Ascending aorta (tissue), 2 donors: ENCODE results near the gene DAB1. TPM values are rescaled to one million over a fixed set of nuclear protein-coding genes. Genes with fewer than 3 reads are reported as not detected.

Source experiments
- DNase-seq, 2 donors: peaks; one replicate each; pipeline ENCODE4 v3.0.0-alpha.2; 2019; ENCODE audit warnings: low spot score in 2 of 2
- H3K27ac ChIP-seq, 2 donors: fragments of 200-600 bp; sonication (generic); one replicate each; pipeline ENCODE4 v1.5.1; 2016 to 2017; ENCODE audit warnings: mild to moderate bottlenecking in 1 of 2
- H3K27me3 ChIP-seq: fragments of 200-600 bp; sonication (generic); one replicate; pipeline ENCODE4 v1.5.1; 2017
- H3K36me3 ChIP-seq, 2 donors: fragments of 200-600 bp; sonication (generic); one replicate each; pipeline ENCODE4 v1.5.1; 2016
- H3K4me1 ChIP-seq, 2 donors: fragments of 200-600 bp; sonication (generic); one replicate each; pipeline ENCODE4 v1.5.1; 2016 to 2017; ENCODE audit warnings: mild to moderate bottlenecking in 1 of 2
- H3K4me3 ChIP-seq, 2 donors: fragments of 200-600 bp; sonication (generic); one replicate each; pipeline ENCODE4 v1.5.1; 2016 to 2017; ENCODE audit warnings: mild to moderate bottlenecking in 1 of 2
- H3K9me3 ChIP-seq, 2 donors: fragments of 200-600 bp; sonication (generic); one replicate each; pipeline ENCODE4 v1.5.1; 2016
- CTCF ChIP-seq, 3 experiments: fragments of 200-600 bp in 2 of 3; fragments of 450-650 bp in 1 of 3; sonication (generic) in 2 of 3; IDR thresholded peaks; one replicate each; pipeline ENCODE4 v1.5.1; 2016 to 2019; ENCODE audit warnings: antibody characterized with exemption in 3 of 3, mild to moderate bottlenecking in 1 of 3, moderate library complexity in 1 of 3
- intact Hi-C: fragments of 100-400 bp; cut with DNase I; formaldehyde crosslinking; loops from one replicate; pipeline ENCODE4 v1.15.1; 2023
- total RNA-seq: library from RNA; depleted of rRNA; stranded (reverse); fragments of >200 nt; gene quantifications from one replicate; pipeline ENCODE4 v1.1.0, GENCODE V29; 2016

Gene DAB1
- total RNA-seq, 1 donor from 2014 or later: not detected

- intact Hi-C loops: no loop called here
Observed at GRCh38 chr1:56977910-56978309, 445.9 kb downstream of the DAB1 start.

GRCh38 chr1:56975446-56975845 is 448.4 kb downstream of the DAB1 start:
- DNase-seq: no peak

More at GRCh38 chr1:56977910-56978309, 445.9 kb downstream of the DAB1 start:
- no peaks in the 10 kb centered on the region for H3K36me3 ChIP-seq
- no peaks in the 10 kb centered on the region for H3K27me3 ChIP-seq
- H3K9me3 ChIP-seq: no peaks in the 10 kb centered on the region
- H3K27ac ChIP-seq: no peak overlapping the region
- TF ChIP-seq CTCF (IDR thresholded peaks at IDR 0.05): no peak
- H3K4me1 ChIP-seq: no peaks in the 10 kb centered on the region
- no peak overlapping the region for H3K4me3 ChIP-seq
- DNase-seq: no peak

GRCh38 chr1:56973923-56974742 is 449.7 kb downstream of the DAB1 start:
- no peak for DNase-seq

More at GRCh38 chr1:56975446-56975845, 448.4 kb downstream of the DAB1 start:
- TF ChIP-seq CTCF (IDR thresholded peaks at IDR 0.05): no peak
- Histone ChIP-seq H3K4me1 (no peaks in the 10 kb centered on the region), H3K9me3 (no peaks in the 10 kb centered on the region), H3K36me3 (no peaks in the 10 kb centered on the region), H3K27ac (no peak overlapping the region), H3K4me3 (no peak overlapping the region), H3K27me3 (no peaks in the 10 kb centered on the region)
- intact Hi-C loops: no loop called here

GRCh38 chr1:56972976-56973375 is 450.9 kb downstream of the DAB1 start:
- no peaks in the 10 kb centered on the region for H3K27me3 ChIP-seq
- intact Hi-C loops: no loop called here
- H3K4me1 ChIP-seq: no peaks in the 10 kb centered on the region
- H3K9me3 ChIP-seq: no peaks in the 10 kb centered on the region
- no peaks in the 10 kb centered on the region for H3K36me3 ChIP-seq
- no peak overlapping the region for H3K27ac ChIP-seq
- H3K4me3 ChIP-seq: no peak overlapping the region
- TF ChIP-seq CTCF (IDR thresholded peaks at IDR 0.05): no peak
- DNase-seq: no peak

More at GRCh38 chr1:56973923-56974742, 449.7 kb downstream of the DAB1 start:
- TF ChIP-seq CTCF (IDR thresholded peaks at IDR 0.05): no peak
- no peaks in the 10 kb centered on the region for H3K9me3 ChIP-seq
- H3K27me3 ChIP-seq: no peaks in the 10 kb centered on the region
- no peaks in the 10 kb centered on the region for H3K36me3 ChIP-seq
- H3K27ac ChIP-seq: no peak overlapping the region
- intact Hi-C loops: no loop called here
- H3K4me1 ChIP-seq: no peaks in the 10 kb centered on the region
- no peak overlapping the region for H3K4me3 ChIP-seq

GRCh38 chr1:56970280-56970679 is 453.6 kb downstream of the DAB1 start:
- no peak overlapping the region for H3K27ac ChIP-seq
- no peak for TF ChIP-seq CTCF (IDR thresholded peaks at IDR 0.05)
- H3K36me3 ChIP-seq: no peaks in the 10 kb centered on the region
- no peaks in the 10 kb centered on the region for H3K9me3 ChIP-seq
- H3K27me3 ChIP-seq: no peaks in the 10 kb centered on the region
- no peak for DNase-seq
- H3K4me3 ChIP-seq: no peak overlapping the region
- intact Hi-C loops: no loop called here
- H3K4me1 ChIP-seq: no peaks in the 10 kb centered on the region
